Activated CD4-positive, alpha-beta T cell treated with anti-CD3 and anti-CD28 coated beads for 24 hours (primary cell): ENCODE results near the gene ERBB4.
"Not testable (repeated sequence)": the region's sequence is repeated elsewhere in the genome, so short reads cannot be mapped to it uniquely, and the experiment has no call there.

ENCODE experiments used
- DNase-seq, 2 donors: peaks; one replicate each; pipeline ENCODE4 v3.0.0-alpha.2; 2020; ENCODE audit warnings: low read depth in 2 of 2

The ERBB4 gene

GRCh38 chr2:211611061-211611518, 927.5 kb downstream of the ERBB4 start:
- DNase-seq: no peak

- DNase-seq: no peak
Measured at GRCh38 chr2:211609127-211609526, 929.5 kb downstream of the ERBB4 start.

- no peak for DNase-seq
Measured at GRCh38 chr2:211599146-211599545, 939.5 kb downstream of the ERBB4 start.

GRCh38 chr2:211598238-211598637, 940.4 kb downstream of the ERBB4 start:
- DNase-seq: no peak

GRCh38 chr2:211592006-211592405, 946.6 kb downstream of the ERBB4 start:
- not testable (repeated sequence) for DNase-seq

- DNase-seq: no peak
Measured at GRCh38 chr2:211591426-211591825, 947.2 kb downstream of the ERBB4 start.

- no peak for DNase-seq
Measured at GRCh38 chr2:211568439-211568838, 970.2 kb downstream of the ERBB4 start.

- no peak for DNase-seq
Measured at GRCh38 chr2:211564441-211564840, 974.2 kb downstream of the ERBB4 start.

- DNase-seq: no peak
Measured at GRCh38 chr2:211545582-211545981, 993.0 kb downstream of the ERBB4 start.

- no peak for DNase-seq
Measured at GRCh38 chr2:211534632-211535031, 1004.0 kb downstream of the ERBB4 start.

- not testable (repeated sequence) for DNase-seq
Measured at GRCh38 chr2:211524248-211524647, 1014.4 kb downstream of the ERBB4 start.

GRCh38 chr2:211516537-211516936, 1022.1 kb downstream of the ERBB4 start:
- no peak for DNase-seq

- DNase-seq: no peak
Measured at GRCh38 chr2:211514049-211514448, 1024.6 kb downstream of the ERBB4 start.

GRCh38 chr2:211513446-211513845, 1025.2 kb downstream of the ERBB4 start:
- no peak for DNase-seq

GRCh38 chr2:211512806-211513205, 1025.8 kb downstream of the ERBB4 start:
- DNase-seq: no peak

- no peak for DNase-seq
Measured at GRCh38 chr2:211503856-211504255, 1034.7 kb downstream of the ERBB4 start.

- no peak for DNase-seq
Measured at GRCh38 chr2:211503198-211503597, 1035.4 kb downstream of the ERBB4 start.

- no peak for DNase-seq
Measured at GRCh38 chr2:211498551-211499205, 1039.9 kb downstream of the ERBB4 start.

GRCh38 chr2:211495339-211495738, 1043.3 kb downstream of the ERBB4 start:
- DNase-seq: no peak

- no peak for DNase-seq
Measured at GRCh38 chr2:211494536-211494935, 1044.1 kb downstream of the ERBB4 start.

- DNase-seq: no peak
Measured at GRCh38 chr2:211494085-211494484, 1044.5 kb downstream of the ERBB4 start.

- no peak for DNase-seq
Measured at GRCh38 chr2:211487733-211488132, 1050.9 kb downstream of the ERBB4 start.

- no peak for DNase-seq
Measured at GRCh38 chr2:211479536-211480150, 1059.0 kb downstream of the ERBB4 start.
